ENCODE data around the gene DUOXA2.

DUOXA2 gene

GRCh38 chr15:45148076-45149059, 34.2 kb downstream of the DUOXA2 start:
- Mint-ChIP-seq H3K9me3 (no peaks in the 10 kb centered on the region), H3K4me3 (no peak overlapping the region), H3K4me1 (peaks cover 9% of the 10 kb centered on the region), H3K27ac (peak overlapping the region; percentile 79), H3K27me3 (ENCODE audit: low read depth, poor library complexity) (peaks cover 32% of the 10 kb centered on the region), H3K36me3 (ENCODE audit: low read depth) (peaks cover 8% of the 10 kb centered on the region)
- no peak for DNase-seq
- no peak for TF ChIP-seq CTCF (IDR thresholded peaks at IDR 0.05)

- no peak for DNase-seq
- Mint-ChIP-seq H3K27ac (no peak overlapping the region), H3K9me3 (no peaks in the 10 kb centered on the region), H3K4me3 (no peak overlapping the region), H3K36me3 (ENCODE audit: low read depth) (peaks cover 8% of the 10 kb centered on the region), H3K27me3 (ENCODE audit: low read depth, poor library complexity) (peaks cover 32% of the 10 kb centered on the region), H3K4me1 (peaks cover 9% of the 10 kb centered on the region)
- no peak for TF ChIP-seq CTCF (IDR thresholded peaks at IDR 0.05)
These were observed 34.9 kb downstream of the DUOXA2 start for GRCh38 chr15:45149060-45149459.

- Mint-ChIP-seq H3K27me3 (ENCODE audit: low read depth, poor library complexity) (peaks cover 24% of the 10 kb centered on the region), H3K36me3 (ENCODE audit: low read depth) (peaks cover 8% of the 10 kb centered on the region), H3K9me3 (no peaks in the 10 kb centered on the region), H3K27ac (no peak overlapping the region), H3K4me1 (peaks cover 9% of the 10 kb centered on the region), H3K4me3 (no peak overlapping the region)
- TF ChIP-seq CTCF (IDR thresholded peaks at IDR 0.05) = no peak
- no peak for DNase-seq
These were observed 36.4 kb downstream of the DUOXA2 start for GRCh38 chr15:45150481-45150880.

GRCh38 chr15:45150997-45151396, 36.9 kb downstream of the DUOXA2 start:
- H3K27ac Mint-ChIP-seq = no peak overlapping the region
- H3K9me3 Mint-ChIP-seq = no peaks in the 10 kb centered on the region
- H3K27me3 Mint-ChIP-seq (ENCODE audit: low read depth, poor library complexity) = peaks cover 24% of the 10 kb centered on the region
- H3K4me3 Mint-ChIP-seq = no peak overlapping the region
- peaks cover 8% of the 10 kb centered on the region for H3K36me3 Mint-ChIP-seq (ENCODE audit: low read depth)
- no peak for DNase-seq
- no peak for TF ChIP-seq CTCF (IDR thresholded peaks at IDR 0.05)
- peaks cover 9% of the 10 kb centered on the region for H3K4me1 Mint-ChIP-seq

- peaks cover 8% of the 10 kb centered on the region for H3K36me3 Mint-ChIP-seq (ENCODE audit: low read depth)
- H3K27ac Mint-ChIP-seq = no peak overlapping the region
- H3K27me3 Mint-ChIP-seq (ENCODE audit: low read depth, poor library complexity) = peaks cover 22% of the 10 kb centered on the region
- no peak for TF ChIP-seq CTCF (IDR thresholded peaks at IDR 0.05)
- no peak overlapping the region for H3K4me3 Mint-ChIP-seq
- peaks cover 17% of the 10 kb centered on the region for H3K4me1 Mint-ChIP-seq
- no peaks in the 10 kb centered on the region for H3K9me3 Mint-ChIP-seq
- DNase-seq = no peak
These were observed 38.1 kb downstream of the DUOXA2 start for GRCh38 chr15:45151998-45152828.

All from nephron progenitor cell (in vitro differentiated cells).